PC-9 (cell line): Measurements from ENCODE around the gene ACSM2A. TPM values are rescaled to one million over a fixed set of nuclear protein-coding genes. Genes with fewer than 3 reads are reported as not detected.
"Not testable (repeated sequence)": the region's sequence is repeated elsewhere in the genome, so short reads cannot be mapped to it uniquely, and the experiment has no call there.

Source experiments
- BruUV-seq: library from RNA; stranded (reverse); fragments of 400-500 nt; replicated peaks from 2 replicates; lab custom pipeline; 2021; lab: Mats Ljungman, UMichigan
- CTCF ChIA-PET: fragments of 300-600 bp; sonication (Branson Sonifier 250); formaldehyde crosslinking; loops from one replicate; lab custom pipeline; 2022; ENCODE audit warnings: antibody characterized with exemption; lab: Charles Lee
- POLR2A ChIA-PET: fragments of 300-600 bp; sonication (Branson Sonifier 250); formaldehyde crosslinking; loops from one replicate; lab custom pipeline; 2022; ENCODE audit warnings: antibody characterized with exemption; ENCODE audit not compliant: unreplicated experiment; lab: Charles Lee
- DNase-seq, 2 experiments: peaks; one replicate each; pipeline versions ENCODE4 v3.0.0 to v3.0.0-alpha.2; 2015 to 2022; ENCODE audit warnings: mixed read lengths in 1 of 2
- H2AFZ ChIP-seq: fragments of 200-600 bp; sonication (generic); 2 replicates; pipeline ENCODE4 v1.8.1; 2017; ENCODE audit warnings: antibody characterized with exemption
- H3F3A ChIP-seq: fragments of 200-600 bp; sonication (generic); 2 replicates; pipeline ENCODE4 v1.8.1; 2017; ENCODE audit warnings: antibody characterized with exemption, mild to moderate bottlenecking, low read depth; ENCODE audit not compliant: insufficient read depth
- H3K27ac ChIP-seq: fragments of 200-600 bp; sonication (generic); 2 replicates; pipeline ENCODE4 v1.6.1; 2016; ENCODE audit warnings: mixed run types
- H3K27me3 ChIP-seq: fragments of 200-600 bp; sonication (generic); 2 replicates; pipeline ENCODE4 v1.6.1; 2016; ENCODE audit warnings: low read depth, mixed run types; ENCODE audit not compliant: insufficient read depth
- H3K36me3 ChIP-seq: fragments of 200-600 bp; sonication (generic); 2 replicates; pipeline ENCODE4 v1.6.1; 2016; ENCODE audit warnings: low read depth, mixed run types
- H3K4me1 ChIP-seq: fragments of 200-600 bp; sonication (generic); replicated peaks from 2 replicates; pipeline ENCODE4 v1.6.1; 2016; ENCODE audit warnings: mixed run types; ENCODE audit not compliant: insufficient read depth
- H3K4me2 ChIP-seq: fragments of 200-600 bp; sonication (generic); 2 replicates; pipeline ENCODE4 v1.6.1; 2017; ENCODE audit warnings: mixed run types
- H3K4me3 ChIP-seq: fragments of 200-600 bp; sonication (generic); 2 replicates; pipeline ENCODE4 v1.6.1; 2016; ENCODE audit warnings: mixed run types
- H3K79me2 ChIP-seq: fragments of 200-600 bp; sonication (generic); 2 replicates; pipeline ENCODE4 v1.6.1; 2017; ENCODE audit warnings: low read depth, mixed run types
- H3K9me2 ChIP-seq: fragments of 200-600 bp; sonication (generic); 2 replicates; pipeline ENCODE4 v1.8.1; 2017; ENCODE audit warnings: mild to moderate bottlenecking; ENCODE audit not compliant: insufficient read depth
- H3K9me3 ChIP-seq: fragments of 200-600 bp; sonication (generic); 2 replicates; pipeline ENCODE4 v1.8.1; 2016; ENCODE audit warnings: low read depth; ENCODE audit not compliant: insufficient read depth
- H4K20me1 ChIP-seq: fragments of 200-600 bp; sonication (generic); 2 replicates; pipeline ENCODE4 v1.8.1; 2017; ENCODE audit not compliant: insufficient read depth
- EZH2 ChIP-seq: fragments of 200-600 bp; sonication (generic); IDR thresholded peaks from 2 replicates; pipeline ENCODE4 v1.8.0; 2017; ENCODE audit warnings: antibody characterized with exemption, low read depth
- intact Hi-C: fragments of 100-400 bp; cut with micrococcal nuclease; formaldehyde crosslinking; loops from one replicate; pipeline ENCODE4 v1.10.0; 2022; ENCODE audit not compliant: unreplicated experiment
- total RNA-seq: library from RNA; stranded (reverse); gene quantifications from 2 replicates; pipeline ENCODE4 v1.2.3, GENCODE V29; 2021
- TF ChIP-seq, protein P1 (sequence below): fragments of 200-600 bp; sonication (generic); conservative IDR thresholded peaks from 2 replicates; pipeline ENCODE4 v1.6.1; 2017; ENCODE audit warnings: mixed run types, antibody characterized with exemption, mild to moderate bottlenecking, moderate library complexity

Gene ACSM2A
- total RNA-seq, 1 experiment from 2014 or later = not detected

DNA sequence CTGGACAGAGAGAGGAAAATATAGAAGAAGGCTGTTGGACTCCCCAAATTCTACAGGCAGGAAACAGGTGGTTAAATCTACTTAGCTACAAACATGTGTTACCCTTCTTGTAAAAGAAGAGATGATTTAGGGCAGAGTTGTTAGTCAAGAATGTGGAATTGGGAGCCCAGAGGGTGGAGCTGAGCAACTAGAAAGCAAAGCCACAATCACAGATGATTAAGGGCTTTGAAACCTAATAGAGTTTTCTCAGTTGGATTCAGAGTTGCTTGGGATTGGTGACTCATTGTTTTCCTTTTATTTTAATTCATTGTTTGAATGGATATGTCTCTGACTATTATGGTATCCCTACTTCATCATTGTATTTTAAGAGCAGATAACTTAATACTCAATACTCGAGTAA is 35.8 kb upstream of the ACSM2A start:
- no peak for DNase-seq
- ChIA-PET POLR2A (no interaction called here), CTCF (no interaction called here)
- Histone ChIP-seq H3K4me2 (no peak overlapping the region), H3K4me3 (no peak overlapping the region), H3K79me2 (no peaks in the 10 kb centered on the region), H3K36me3 (no peaks in the 10 kb centered on the region), H3F3A (no peaks in the 10 kb centered on the region), H3K4me1 (no peaks in the 10 kb centered on the region), H4K20me1 (no peaks in the 10 kb centered on the region), H3K9me3 (no peaks in the 10 kb centered on the region), H3K27me3 (peaks cover 31% of the 10 kb centered on the region), H3K9me2 (no peaks in the 10 kb centered on the region), H2AFZ (no peak overlapping the region), H3K27ac (no peak overlapping the region)
- TF ChIP-seq, protein P1, sequence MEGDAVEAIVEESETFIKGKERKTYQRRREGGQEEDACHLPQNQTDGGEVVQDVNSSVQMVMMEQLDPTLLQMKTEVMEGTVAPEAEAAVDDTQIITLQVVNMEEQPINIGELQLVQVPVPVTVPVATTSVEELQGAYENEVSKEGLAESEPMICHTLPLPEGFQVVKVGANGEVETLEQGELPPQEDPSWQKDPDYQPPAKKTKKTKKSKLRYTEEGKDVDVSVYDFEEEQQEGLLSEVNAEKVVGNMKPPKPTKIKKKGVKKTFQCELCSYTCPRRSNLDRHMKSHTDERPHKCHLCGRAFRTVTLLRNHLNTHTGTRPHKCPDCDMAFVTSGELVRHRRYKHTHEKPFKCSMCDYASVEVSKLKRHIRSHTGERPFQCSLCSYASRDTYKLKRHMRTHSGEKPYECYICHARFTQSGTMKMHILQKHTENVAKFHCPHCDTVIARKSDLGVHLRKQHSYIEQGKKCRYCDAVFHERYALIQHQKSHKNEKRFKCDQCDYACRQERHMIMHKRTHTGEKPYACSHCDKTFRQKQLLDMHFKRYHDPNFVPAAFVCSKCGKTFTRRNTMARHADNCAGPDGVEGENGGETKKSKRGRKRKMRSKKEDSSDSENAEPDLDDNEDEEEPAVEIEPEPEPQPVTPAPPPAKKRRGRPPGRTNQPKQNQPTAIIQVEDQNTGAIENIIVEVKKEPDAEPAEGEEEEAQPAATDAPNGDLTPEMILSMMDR = no peak
- no peak for TF ChIP-seq EZH2
- intact Hi-C loops = no loop called here
- no TSS peak for BruUV-seq

DNA sequence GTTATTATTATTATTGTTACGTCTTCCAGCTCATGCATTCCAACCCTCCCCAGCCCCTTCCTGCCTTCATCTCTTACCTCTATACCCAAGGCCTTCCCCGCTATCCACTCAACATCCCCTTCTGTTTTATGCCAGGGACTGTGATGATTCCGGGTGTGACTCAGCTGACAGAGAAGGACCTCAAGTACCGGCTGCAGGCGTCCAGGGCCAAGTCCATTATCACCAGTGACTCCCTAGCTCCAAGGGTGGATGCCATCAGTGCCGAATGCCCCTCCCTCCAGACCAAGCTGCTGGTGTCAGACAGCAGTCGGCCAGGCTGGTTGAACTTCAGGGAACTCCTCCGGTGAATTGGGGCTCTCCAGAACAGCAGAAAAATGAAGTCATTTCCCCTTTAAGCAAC is 32.2 kb upstream of the ACSM2A start:
- H3F3A ChIP-seq, DNase-seq, POLR2A ChIA-PET, H3K27ac ChIP-seq, H3K9me3 ChIP-seq, BruUV-seq, H3K4me1 ChIP-seq, H3K79me2 ChIP-seq, H3K36me3 ChIP-seq, intact Hi-C loops, CTCF ChIA-PET, H3K9me2 ChIP-seq, H3K4me2 ChIP-seq, H2AFZ ChIP-seq, H3K4me3 ChIP-seq, H4K20me1 ChIP-seq: not testable (repeated sequence)
- H3K27me3 ChIP-seq = peaks cover 22% of the 10 kb centered on the region

DNA sequence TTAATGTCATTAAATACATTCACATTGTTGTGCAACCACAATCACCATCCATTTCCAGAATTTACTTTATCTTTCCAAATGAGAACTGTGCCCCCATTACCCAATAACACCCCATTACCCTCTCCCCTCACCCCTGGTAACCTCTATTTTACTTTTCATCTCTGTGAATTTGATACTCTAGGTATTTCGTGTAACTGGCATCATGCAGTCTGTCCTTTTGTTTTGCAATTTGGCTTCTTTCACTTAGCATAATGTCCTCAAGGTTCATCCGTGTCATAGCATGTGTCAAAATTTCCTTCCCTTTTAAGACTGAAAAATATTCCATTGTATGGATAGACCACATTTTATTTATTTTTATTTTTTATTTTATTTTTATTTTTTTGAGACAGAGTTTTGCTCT is 29.6 kb upstream of the ACSM2A start:
- H2AFZ ChIP-seq, H3K36me3 ChIP-seq, H3F3A ChIP-seq, CTCF ChIA-PET, H3K79me2 ChIP-seq, H3K9me3 ChIP-seq, H3K4me3 ChIP-seq, H3K4me2 ChIP-seq, H3K4me1 ChIP-seq, DNase-seq, H3K27ac ChIP-seq, POLR2A ChIA-PET, H4K20me1 ChIP-seq, H3K9me2 ChIP-seq, BruUV-seq: not testable (repeated sequence)
- peaks cover 22% of the 10 kb centered on the region for H3K27me3 ChIP-seq
- intact Hi-C loops = loop anchor here (10.0 kb wide), 1 partner anchor 173 kb away; no protein-coding TSS in a partner anchor

DNA sequence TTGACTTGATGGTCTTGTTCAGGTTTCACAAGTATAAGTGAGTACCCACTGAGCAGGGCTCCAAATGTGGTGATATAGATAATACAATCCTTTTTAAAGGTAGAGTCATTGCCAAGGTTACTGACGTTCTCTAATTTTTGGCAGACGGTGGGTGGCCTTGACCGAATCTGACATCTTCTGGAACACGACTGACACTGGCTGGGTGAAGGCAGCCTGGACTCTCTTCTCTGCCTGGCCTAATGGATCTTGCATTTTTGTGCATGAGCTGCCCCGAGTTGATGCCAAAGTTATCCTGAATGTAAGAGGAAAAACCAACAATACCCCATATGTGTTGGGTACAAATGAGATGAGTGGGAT is 27.6 kb upstream of the ACSM2A start:
- POLR2A ChIA-PET, H4K20me1 ChIP-seq, H3K9me2 ChIP-seq, H3K4me2 ChIP-seq, H3K27me3 ChIP-seq, H3K79me2 ChIP-seq, BruUV-seq, H3K9me3 ChIP-seq, H3K27ac ChIP-seq, DNase-seq, H3F3A ChIP-seq, H3K4me3 ChIP-seq, H3K4me1 ChIP-seq, CTCF ChIA-PET, H2AFZ ChIP-seq, H3K36me3 ChIP-seq: not testable (repeated sequence)
- intact Hi-C loops = loop anchor here (10.0 kb wide), 1 partner anchor 171 kb away; no protein-coding TSS in a partner anchor
